ENCODE measurements around the gene PTHLH. TPM values are rescaled to one million over a fixed set of nuclear protein-coding genes. Genes with fewer than 3 reads are reported as not detected.

Gene PTHLH
- polyA plus RNA-seq, 3 donors: not detected

DNA sequence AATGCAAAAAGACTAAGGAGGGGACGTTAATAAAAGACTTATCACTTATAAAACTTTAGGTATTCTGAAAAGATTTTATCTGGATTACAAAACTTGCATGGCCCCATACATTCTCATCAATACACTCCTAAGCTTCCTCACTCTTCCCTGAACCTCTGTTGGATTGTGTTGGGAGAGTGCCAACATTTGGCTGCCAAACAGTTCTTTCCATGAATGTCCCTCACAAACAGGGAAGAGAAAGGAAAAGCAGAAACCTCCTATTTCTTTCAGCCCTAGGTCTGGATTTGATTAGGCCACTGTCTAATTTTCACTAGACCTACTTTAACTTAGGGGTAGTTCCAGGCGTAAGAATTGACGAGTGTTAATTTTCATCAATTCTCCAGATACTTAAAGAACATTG is 11.7 kb downstream of the PTHLH start:
- Mint-ChIP-seq H3K4me1 (no peaks in the 10 kb centered on the region), H3K27ac (no peak overlapping the region), H3K27me3 (ENCODE audit: low read depth in 3 of 3) (peaks cover 10 to 49% (median 21%) of the 10 kb centered on the region in 3 donors), H3K4me3 (no peak overlapping the region), H3K36me3 (no peaks in the 10 kb centered on the region), H3K9me3 (peaks cover 0 to 5% (median 0%) of the 10 kb centered on the region in 7 donors)
- intact Hi-C loops (cut with micrococcal nuclease): no loop called here
- Histone ChIP-seq H3K27ac (ENCODE audit: low read depth in 1 of 2, low read length in 2 of 2) (no peak overlapping the region), H3K4me1 (ENCODE audit: control insufficient read depth in 1 of 2, insufficient read depth in 2 of 2, low read length in 2 of 2) (no peaks in the 10 kb centered on the region), H4K20me1 (ENCODE audit: insufficient read depth, low read length) (no peaks in the 10 kb centered on the region), H3K4me3 (replicated peaks in 1 of 3; ENCODE audit: low read depth in 2 of 3, low read length in 3 of 3) (no peak overlapping the region), H3K9ac (ENCODE audit: insufficient read depth, low read length, poor library complexity, severe bottlenecking) (no peak overlapping the region), H3K4me2 (replicated peaks; ENCODE audit: extremely low read depth, low read length, poor library complexity, severe bottlenecking) (no peak overlapping the region), H3K79me2 (ENCODE audit: insufficient read depth, low read length) (no peaks in the 10 kb centered on the region), H3K36me3 (replicated peaks in 1 of 2; ENCODE audit: control insufficient read depth in 1 of 2, insufficient read depth in 2 of 2, low read length in 2 of 2) (no peaks in the 10 kb centered on the region), H3K9me3 (replicated peaks in 1 of 2; ENCODE audit: control insufficient read depth in 1 of 2, insufficient read depth in 1 of 2, low read length in 2 of 2) (no peaks in the 10 kb centered on the region), H2AFZ (ENCODE audit: insufficient read depth, low read depth, low read length, poor library complexity, severe bottlenecking) (no peak overlapping the region), H3K27me3 (ENCODE audit: control insufficient read depth in 2 of 2, insufficient read depth in 2 of 2, low read length in 2 of 2) (peaks cover 13 to 38% of the 10 kb centered on the region in 2 donors)
- no CpG with 5 or more reads among the region's 3 CpGs for WGBS (ENCODE audit: insufficient coverage)
- no peak for DNase-seq
- TF ChIP-seq, protein P1, sequence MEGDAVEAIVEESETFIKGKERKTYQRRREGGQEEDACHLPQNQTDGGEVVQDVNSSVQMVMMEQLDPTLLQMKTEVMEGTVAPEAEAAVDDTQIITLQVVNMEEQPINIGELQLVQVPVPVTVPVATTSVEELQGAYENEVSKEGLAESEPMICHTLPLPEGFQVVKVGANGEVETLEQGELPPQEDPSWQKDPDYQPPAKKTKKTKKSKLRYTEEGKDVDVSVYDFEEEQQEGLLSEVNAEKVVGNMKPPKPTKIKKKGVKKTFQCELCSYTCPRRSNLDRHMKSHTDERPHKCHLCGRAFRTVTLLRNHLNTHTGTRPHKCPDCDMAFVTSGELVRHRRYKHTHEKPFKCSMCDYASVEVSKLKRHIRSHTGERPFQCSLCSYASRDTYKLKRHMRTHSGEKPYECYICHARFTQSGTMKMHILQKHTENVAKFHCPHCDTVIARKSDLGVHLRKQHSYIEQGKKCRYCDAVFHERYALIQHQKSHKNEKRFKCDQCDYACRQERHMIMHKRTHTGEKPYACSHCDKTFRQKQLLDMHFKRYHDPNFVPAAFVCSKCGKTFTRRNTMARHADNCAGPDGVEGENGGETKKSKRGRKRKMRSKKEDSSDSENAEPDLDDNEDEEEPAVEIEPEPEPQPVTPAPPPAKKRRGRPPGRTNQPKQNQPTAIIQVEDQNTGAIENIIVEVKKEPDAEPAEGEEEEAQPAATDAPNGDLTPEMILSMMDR (IDR thresholded peaks at IDR 0.05): no peak

DNA sequence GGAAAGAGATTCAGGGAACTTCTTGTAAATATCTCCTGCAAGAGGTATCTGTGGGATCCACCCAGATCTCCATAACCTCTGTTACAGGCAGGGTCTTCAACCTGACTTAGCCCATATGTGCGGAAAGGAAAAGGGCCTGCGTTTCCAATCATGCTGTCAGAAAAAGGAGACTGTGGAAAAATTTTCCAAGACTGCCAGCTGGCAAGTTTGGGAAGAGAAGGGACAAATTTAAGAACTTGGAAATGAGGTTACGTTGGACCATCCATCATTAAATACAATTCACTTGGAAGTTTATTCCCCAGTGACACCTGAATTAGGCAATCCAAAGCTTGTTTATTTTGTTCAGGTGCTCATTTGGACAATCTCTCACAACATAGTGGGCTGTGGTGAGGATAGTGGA is 13.9 kb downstream of the PTHLH start:
- H3K4me2 ChIP-seq (replicated peaks; ENCODE audit: extremely low read depth, low read length, poor library complexity, severe bottlenecking): no peak overlapping the region
- no peaks in the 10 kb centered on the region for H3K36me3 ChIP-seq (replicated peaks in 1 of 2; ENCODE audit: control insufficient read depth in 1 of 2, insufficient read depth in 2 of 2, low read length in 2 of 2)
- no peak overlapping the region for H3K9ac ChIP-seq (ENCODE audit: insufficient read depth, low read length, poor library complexity, severe bottlenecking)
- H2AFZ ChIP-seq (ENCODE audit: insufficient read depth, low read depth, low read length, poor library complexity, severe bottlenecking): no peak overlapping the region
- no peak overlapping the region for H3K4me3 ChIP-seq (replicated peaks in 1 of 3; ENCODE audit: low read depth in 2 of 3, low read length in 3 of 3)
- no peaks in the 10 kb centered on the region for H3K36me3 Mint-ChIP-seq
- H3K27ac Mint-ChIP-seq: no peak overlapping the region
- H3K27me3 Mint-ChIP-seq (ENCODE audit: low read depth in 3 of 3): peaks cover 3 to 35% (median 12%) of the 10 kb centered on the region in 3 donors
- no peaks in the 10 kb centered on the region for H3K4me1 ChIP-seq (ENCODE audit: control insufficient read depth in 1 of 2, insufficient read depth in 2 of 2, low read length in 2 of 2)
- intact Hi-C loops (cut with micrococcal nuclease): no loop called here
- H3K9me3 Mint-ChIP-seq: peaks cover 0 to 5% (median 0%) of the 10 kb centered on the region in 7 donors
- peak overlapping the region in 1 of 2 donors; percentile 29 for H3K4me3 Mint-ChIP-seq
- WGBS (ENCODE audit: insufficient coverage): no CpG with 5 or more reads among the region's 3 CpGs
- DNase-seq: no peak
- H3K27me3 ChIP-seq (ENCODE audit: control insufficient read depth in 2 of 2, insufficient read depth in 2 of 2, low read length in 2 of 2): peaks cover 7 to 30% of the 10 kb centered on the region in 2 donors
- no peaks in the 10 kb centered on the region for H3K79me2 ChIP-seq (ENCODE audit: insufficient read depth, low read length)
- no peaks in the 10 kb centered on the region for H3K9me3 ChIP-seq (replicated peaks in 1 of 2; ENCODE audit: control insufficient read depth in 1 of 2, insufficient read depth in 1 of 2, low read length in 2 of 2)
- H3K27ac ChIP-seq (ENCODE audit: low read depth in 1 of 2, low read length in 2 of 2): no peak overlapping the region
- no peaks in the 10 kb centered on the region for H4K20me1 ChIP-seq (ENCODE audit: insufficient read depth, low read length)
- H3K4me1 Mint-ChIP-seq: no peaks in the 10 kb centered on the region
- TF ChIP-seq, protein P1 (IDR thresholded peaks at IDR 0.05): no peak
